SKM-1 treated with dmso at 0.1 percent for 144 hours (cell line): ENCODE data around the gene SLC44A3.
"Not testable (repeated sequence)": the region's sequence is repeated elsewhere in the genome, so short reads cannot be mapped to it uniquely, and the experiment has no call there.

Source experiments
- DNase-seq: peaks from one replicate; lab custom pipeline; 2025; ENCODE audit not compliant: unreplicated experiment; lab: John Stamatoyannopoulos, UW

The SLC44A3 gene

GRCh38 chr1:94832931-94833585, 12.9 kb downstream of the SLC44A3 start:
- DNase-seq, result no peak

- no peak for DNase-seq
These were observed 16.7 kb downstream of the SLC44A3 start for GRCh38 chr1:94836891-94837290.

DNA sequence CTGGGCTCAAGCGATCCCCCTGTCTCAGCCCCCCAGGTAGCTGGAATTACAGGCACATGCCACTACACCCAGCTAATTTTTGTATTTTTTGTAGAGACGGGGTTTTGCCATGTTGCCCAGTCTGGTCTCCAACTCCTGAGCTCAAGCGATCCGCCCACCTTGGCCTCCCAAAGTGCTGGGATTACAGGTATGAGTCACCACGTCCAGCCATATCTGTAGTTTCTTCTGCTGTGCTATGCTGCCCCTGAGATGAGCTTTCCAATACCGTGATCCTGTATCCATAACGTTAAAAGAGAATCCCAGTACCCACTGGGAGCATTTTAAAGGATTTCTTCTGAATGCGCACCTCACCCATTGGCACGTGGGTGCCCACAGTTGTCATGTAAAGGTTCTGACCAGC, 20.2 kb downstream of the SLC44A3 start:
- not testable (repeated sequence) for DNase-seq

- DNase-seq, result no peak
These were observed 20.7 kb downstream of the SLC44A3 start for GRCh38 chr1:94840808-94841207.

GRCh38 chr1:94843430-94843829, 23.3 kb downstream of the SLC44A3 start:
- DNase-seq, result no peak

- DNase-seq, result no peak
These were observed 23.7 kb downstream of the SLC44A3 start for GRCh38 chr1:94843846-94844245.

DNA sequence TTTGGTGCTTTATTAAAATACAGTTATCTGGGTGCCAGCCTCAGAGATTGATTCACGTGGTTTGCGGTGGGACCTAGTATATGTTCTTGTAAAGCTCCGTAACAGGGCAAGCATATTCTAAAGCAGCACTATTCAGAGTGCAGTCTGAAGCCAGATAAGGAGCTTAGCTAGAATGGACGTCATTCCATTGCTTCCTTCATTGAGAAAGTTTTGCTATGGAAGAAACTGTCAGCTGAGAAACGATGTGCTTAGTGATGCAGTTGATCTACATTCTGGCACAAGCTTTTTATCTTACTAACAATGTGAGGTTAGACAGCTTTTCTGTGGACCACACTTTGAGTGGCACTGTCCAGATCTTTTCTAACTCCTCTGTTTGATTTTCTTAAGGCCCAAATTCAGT, 26.2 kb downstream of the SLC44A3 start:
- DNase-seq, result no peak

GRCh38 chr1:94851571-94851970, 31.4 kb downstream of the SLC44A3 start:
- DNase-seq, result no peak

- no peak for DNase-seq
These were observed 32.6 kb downstream of the SLC44A3 start for GRCh38 chr1:94852788-94853187.

GRCh38 chr1:94854458-94855306, 34.5 kb downstream of the SLC44A3 start:
- peak; percentile 60 for DNase-seq

DNA sequence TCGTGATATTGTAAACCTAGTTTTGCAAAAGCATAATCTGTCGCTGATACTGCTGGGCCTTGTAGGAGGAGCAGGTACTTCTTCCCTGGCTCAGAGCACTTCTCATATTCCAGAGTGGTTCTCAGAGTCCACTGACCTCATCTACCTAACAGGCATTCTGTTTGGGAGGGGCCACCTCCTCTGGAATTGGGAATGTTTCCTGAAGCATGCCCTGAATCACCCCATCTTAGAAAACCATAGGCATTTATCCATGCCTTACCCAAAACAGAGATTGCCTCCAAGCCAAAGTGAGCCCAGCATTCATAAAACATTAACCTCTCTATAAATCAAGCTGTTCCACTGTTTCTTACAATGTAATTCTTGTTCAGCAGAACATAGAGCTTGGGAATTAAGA, 35.1 kb downstream of the SLC44A3 start:
- no peak for DNase-seq

- no peak for DNase-seq
These were observed 35.8 kb downstream of the SLC44A3 start for GRCh38 chr1:94856004-94856403.

DNA sequence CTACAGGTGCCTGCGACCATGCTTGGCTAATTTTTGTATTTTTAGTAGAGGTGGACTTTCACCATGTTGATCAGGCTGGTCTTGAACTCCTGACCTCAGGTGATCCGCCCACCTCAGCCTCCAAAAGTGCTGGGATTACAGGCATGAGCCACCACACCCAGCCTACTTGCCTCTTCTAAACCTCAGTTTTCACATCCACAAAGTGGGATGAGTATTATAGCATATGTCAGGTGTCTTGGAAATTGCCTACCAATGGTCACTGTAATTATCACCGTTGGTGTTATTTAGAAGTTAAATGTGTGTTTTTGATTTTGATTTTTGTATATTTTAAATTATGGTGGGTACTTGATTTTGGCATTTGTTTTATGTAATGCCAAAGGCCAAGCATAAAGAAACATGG, 36.7 kb downstream of the SLC44A3 start:
- DNase-seq, result no peak

DNA sequence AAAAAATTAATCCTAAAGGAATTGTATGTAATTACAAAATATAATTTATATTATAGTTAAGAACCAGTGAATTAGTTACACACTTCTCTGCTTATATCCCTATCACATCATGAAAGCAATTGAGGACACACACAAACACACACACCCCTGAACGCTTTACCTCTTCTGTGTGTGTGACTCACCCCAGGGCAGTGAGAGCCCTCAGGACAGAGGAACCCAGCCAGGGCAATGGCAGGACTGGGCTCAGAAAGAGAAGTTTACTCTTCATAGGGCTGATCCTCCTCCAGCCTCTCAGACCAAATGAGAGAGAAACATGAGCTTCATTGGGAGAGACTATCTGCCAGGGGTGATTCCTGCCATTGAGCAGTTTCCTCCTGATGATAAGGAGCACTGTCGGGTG, 38.1 kb downstream of the SLC44A3 start:
- DNase-seq, result no peak

- no peak for DNase-seq
These were observed 39.0 kb downstream of the SLC44A3 start for GRCh38 chr1:94859174-94859573.

GRCh38 chr1:94862718-94863117, 42.6 kb downstream of the SLC44A3 start:
- no peak for DNase-seq

DNA sequence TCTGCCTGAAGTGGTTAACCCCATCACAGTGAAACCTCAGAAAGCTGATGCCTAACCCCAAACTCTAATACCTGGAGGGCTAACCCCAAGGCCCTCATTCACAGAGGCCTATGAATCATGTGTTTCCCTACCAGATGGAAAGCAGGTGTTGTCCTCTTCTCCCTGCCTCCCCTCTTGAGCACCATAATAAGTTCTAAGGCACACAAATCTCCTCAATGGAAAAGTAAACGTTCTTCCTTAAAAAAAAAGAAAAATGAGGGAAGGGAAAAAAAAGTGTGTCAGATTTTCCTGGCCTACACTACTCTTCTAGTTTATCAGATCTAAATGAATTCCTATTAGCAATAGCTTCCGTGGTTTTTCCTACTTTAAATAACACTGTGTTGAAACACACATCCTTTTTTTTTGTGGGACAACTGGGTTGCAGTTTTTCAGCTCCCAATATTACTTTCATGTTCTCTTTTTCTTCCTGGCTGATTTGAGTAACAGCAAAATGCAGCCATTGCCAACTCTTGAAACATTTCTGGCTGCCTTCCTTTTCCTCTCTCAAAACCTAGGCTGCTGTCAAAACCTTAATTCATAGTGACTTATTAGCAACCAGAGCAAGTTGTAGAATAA, 43.2 kb downstream of the SLC44A3 start:
- no peak for DNase-seq

DNA sequence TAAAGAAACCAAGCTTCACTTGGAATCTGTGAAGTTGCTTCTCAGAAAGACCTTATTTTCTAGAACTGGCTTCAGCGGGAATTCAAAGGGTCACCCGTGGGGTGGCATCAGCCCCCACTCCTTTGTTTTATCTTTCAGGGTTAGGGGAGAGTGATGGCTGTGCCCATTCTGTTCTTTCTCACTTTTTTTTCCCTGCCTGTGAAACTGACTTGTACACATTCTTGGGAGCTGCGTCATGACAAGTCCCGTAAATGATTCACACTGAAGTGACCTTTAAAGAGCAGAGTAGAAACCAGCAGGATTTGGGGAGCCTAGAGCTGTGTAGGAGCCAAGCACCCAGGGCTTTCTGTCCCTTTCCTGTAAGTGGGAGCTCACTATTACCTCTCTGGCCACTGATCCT, 43.8 kb downstream of the SLC44A3 start:
- no peak for DNase-seq

DNA sequence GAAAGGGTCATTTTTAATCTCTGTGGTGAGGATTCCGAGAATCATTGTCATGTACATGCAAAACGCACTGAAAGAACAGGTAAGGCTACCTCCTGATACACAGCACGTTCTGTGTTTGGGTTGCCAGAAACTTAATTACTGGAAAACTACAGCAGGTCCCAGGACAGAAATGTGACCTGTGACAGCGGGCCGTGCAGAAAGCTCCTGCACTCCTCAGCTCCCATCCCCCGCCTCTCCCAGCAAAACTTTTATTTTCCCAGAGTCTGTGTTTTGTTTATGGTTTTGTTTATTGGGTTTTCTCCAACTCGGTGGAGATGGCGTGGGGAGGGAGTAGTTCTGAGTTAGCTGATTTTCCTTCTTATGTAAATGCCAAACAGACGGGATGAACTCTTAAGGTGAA, 44.7 kb downstream of the SLC44A3 start:
- DNase-seq, result no peak

DNA sequence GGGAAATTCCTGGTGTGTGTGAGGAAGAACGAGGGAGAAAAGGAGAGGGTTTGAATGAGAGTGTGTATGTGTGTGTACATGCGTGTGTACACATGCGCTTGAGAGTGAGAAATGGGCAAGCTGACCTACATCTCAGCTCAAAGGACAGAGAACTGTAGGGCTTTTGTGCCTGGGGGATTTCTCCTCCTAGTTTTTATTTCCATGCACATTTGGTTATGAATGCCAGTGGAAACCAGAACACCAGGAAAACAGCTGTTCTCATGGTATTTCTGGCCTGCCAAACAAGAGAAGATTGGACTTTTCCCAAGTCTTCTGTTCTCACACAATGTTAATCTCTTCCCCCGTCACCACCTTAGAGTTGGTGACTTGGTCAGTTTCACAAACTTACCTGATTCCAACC, 45.2 kb downstream of the SLC44A3 start:
- no peak for DNase-seq

GRCh38 chr1:94866164-94866807, 46.1 kb downstream of the SLC44A3 start:
- no peak for DNase-seq

DNA sequence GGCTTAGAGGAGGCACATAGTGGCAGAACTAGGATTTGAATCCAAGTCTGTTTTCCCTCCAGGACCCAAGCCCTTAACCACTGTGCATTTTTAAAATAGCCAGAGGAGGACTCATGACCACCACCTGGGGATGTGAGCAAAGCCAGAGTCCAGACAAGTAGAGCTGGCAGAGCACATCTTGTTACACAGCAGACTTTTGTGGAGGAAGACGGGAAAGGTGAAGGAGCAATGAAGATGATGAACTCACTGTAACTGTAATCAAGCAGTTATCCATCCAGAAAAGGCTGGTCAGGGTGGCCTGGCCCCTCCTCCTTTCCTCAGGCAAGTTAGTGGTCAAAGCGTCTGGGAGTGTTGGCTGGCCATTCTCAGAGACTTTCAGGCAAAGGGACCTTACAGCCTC, 50.9 kb downstream of the SLC44A3 start:
- no peak for DNase-seq
